SIG-M5 (cell line): ENCODE results near the gene TAF5L.

ENCODE experiments used
- DNase-seq: peaks from one replicate; lab custom pipeline; 2025; lab: John Stamatoyannopoulos, UW

The TAF5L gene

DNA sequence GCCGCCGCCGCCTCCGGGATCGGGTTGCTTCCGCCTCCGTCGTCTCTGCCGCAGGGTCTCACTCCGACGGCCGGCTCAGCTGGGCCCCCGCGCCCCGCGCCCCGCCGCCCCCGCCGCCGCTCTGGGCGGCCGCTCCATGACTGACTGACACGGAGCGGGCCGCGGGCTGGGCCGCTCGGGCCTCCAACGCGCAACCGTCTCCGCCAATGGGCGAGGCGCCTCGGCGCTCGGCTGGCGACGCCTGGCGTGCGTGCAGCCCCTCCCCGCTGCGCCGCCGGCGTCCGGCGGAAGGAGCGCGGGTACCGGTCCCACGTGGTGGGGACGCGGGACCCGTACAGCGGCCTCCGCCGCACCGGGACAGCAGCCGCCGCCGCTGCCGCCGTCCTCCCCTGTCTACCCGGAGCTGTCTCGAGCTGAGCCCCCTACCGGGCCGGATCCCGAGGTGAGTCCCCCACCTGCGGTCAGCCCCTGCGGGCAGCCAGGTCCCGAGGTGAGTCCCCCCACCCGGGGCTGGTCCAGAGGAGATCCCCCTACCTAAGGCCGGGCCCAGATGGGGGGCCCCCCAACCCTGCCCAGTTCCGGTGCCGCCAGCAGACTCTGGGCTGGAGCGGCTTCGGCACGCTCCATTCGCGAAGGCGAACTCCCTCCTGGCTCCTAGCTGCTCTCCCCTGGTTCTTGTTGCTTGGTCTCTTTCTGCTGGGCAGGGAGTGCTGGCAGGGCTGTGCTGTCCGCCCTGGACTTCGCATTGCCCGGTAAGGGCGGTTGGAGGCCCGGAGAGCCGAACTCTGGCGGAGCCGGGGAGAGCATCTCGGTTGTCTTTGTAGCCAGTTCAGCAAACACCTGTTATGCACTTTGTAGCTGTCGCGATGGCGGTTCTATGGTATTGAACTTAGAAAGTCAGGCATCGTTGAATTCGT is at the start of gene TAF5L, which contains the start of gene URB2:
TAF5L (minus strand) TSS at position 208 of the 917 bp plus-strand sequence. CDS start 11,640 bp downstream, outside the sequence.
URB2 (plus strand) TSS at position 333 of the 917 bp plus-strand sequence. CDS start 1,387 bp downstream, outside the sequence.
- DNase-seq: peak; percentile 58

- DNase-seq: no peak
Observed at GRCh38 chr1:229675396-229675795, 49.5 kb upstream of the TAF5L start.

DNA sequence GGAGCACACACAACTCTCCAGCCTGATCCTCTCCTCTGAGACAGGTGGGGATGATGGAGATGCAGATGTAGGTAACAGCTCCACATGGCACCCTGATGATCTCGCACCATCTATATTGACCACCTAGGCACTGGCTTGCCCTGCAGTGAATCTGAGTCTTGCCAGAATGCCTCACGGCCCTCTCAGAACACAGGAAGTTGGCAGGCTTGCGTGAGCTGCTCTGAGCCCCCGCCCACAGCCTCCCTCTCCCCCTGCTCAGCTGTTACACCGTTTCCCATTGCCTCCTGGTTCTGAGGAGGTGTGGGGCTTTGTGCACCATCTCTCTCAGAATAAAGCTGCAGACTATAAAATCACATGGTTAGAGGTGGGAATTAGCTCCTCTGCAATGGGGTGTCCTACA is 48.1 kb upstream of the TAF5L start:
- DNase-seq: no peak

DNA sequence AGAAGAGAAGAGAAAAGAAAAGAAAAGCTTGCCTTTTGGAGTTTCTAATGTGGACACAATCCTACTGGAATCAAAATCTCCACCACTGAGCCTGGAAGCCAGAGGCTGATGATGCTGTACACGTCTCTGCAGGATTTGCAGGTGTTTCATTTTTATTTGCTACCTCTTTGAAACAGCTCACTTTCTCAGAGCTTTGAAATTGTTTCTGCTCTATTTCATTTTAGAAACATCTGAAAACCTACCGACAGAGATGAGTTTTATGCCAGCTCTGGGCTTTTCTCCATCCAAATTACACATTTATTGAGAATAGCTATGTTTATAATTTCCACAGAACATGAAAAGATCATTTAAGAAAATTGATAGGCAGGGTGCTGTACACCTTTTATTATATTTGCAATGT is 46.3 kb upstream of the TAF5L start:
- no peak for DNase-seq

DNA sequence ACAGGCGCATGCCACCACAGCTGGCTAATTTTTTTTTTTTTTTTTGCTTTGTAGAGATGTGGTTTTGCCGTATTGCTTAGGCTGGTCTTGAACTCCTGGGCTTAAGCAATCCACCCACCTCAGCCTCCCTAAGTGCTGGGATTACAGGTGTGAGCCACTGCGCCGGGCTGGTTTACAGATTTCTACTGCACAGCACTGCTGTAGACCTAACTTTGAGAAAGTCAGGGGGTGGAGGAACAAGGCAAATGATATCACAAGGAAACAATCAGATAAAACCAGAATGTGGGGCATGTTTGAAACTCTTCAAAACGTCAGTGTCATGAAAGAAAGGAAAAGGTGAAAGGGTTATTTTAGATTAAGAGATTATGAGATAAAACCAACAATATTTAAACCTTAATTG is 45.4 kb upstream of the TAF5L start:
- DNase-seq: no peak

DNA sequence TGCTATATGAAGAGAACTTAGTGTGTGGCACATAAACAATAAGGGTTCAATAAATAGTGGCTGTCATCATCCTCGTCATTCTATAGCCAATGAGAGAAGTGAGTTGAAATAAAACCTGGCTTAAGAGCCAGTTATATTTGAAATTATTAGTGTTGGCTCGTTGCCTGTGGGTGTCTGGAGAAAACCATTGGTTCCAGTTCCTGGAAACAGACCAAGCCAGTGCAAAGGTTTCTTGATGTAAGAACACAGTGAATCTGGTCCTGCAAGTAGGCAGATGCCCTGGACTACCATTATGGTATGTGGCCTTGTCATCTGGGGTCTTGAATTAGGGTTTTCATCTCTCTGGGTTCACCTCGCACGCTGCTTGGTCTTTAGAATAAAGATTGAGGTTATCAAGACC is 43.4 kb upstream of the TAF5L start:
- DNase-seq: no peak

- DNase-seq: no peak
Observed at GRCh38 chr1:229666585-229666984, 40.7 kb upstream of the TAF5L start.

DNA sequence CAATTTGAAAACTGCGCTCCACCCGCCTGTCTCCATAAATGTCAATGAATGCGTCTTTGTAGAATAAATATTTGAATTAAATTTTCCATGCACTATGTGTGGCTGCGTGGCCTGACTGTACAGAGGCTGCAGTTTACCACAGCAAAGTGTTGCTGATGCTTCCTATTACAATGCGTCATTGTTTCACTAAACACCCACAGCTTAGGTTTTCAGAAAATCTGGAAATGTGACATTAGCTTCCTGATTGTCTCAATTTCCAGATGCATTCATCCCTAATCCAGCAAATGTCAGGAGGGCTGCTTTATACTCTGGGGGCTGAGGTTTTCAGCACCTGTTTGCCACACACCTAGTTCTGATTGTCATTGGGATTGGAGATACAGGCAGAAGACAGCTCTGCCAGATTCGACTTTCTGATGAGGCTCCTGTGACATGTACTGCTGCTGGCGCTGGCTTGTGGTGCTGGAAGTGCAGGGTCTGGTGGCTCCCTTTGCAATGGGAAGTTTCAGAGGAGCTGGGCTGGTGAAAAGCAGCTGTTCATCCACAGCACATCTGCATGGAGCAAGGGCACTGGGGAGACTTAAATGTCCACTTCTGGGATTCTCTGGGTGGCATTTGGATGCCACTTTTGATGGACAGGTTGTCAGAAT is 40.1 kb upstream of the TAF5L start:
- DNase-seq: no peak

DNA sequence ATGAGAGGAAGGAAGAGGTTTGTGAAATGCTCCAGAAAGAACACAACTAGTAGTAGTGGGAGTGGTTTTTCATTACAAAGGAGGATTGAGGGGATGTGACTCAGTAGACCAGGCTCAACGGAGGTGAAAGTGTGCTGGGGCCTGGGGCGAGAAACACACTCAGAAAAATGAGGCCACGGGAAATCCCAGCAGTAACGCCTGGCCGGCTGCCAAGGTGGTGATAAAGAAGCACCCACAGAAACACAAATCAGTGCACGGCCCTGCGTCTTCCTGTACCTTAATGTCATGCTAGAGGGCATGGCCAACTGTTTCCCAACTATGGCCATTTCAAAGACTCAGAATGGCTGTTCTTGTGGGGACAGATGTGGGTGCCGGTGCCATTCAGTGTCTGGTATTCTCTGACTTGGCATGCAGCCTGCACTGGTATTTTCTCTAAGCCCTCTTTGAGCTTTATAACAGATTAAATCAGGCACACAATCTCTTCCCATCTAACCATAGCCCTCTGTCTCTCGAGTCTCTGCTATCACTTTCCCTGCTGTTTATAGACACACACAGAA is 38.3 kb upstream of the TAF5L start:
- DNase-seq: no peak

- no peak for DNase-seq
Observed at GRCh38 chr1:229661897-229662296, 36.0 kb upstream of the TAF5L start.

DNA sequence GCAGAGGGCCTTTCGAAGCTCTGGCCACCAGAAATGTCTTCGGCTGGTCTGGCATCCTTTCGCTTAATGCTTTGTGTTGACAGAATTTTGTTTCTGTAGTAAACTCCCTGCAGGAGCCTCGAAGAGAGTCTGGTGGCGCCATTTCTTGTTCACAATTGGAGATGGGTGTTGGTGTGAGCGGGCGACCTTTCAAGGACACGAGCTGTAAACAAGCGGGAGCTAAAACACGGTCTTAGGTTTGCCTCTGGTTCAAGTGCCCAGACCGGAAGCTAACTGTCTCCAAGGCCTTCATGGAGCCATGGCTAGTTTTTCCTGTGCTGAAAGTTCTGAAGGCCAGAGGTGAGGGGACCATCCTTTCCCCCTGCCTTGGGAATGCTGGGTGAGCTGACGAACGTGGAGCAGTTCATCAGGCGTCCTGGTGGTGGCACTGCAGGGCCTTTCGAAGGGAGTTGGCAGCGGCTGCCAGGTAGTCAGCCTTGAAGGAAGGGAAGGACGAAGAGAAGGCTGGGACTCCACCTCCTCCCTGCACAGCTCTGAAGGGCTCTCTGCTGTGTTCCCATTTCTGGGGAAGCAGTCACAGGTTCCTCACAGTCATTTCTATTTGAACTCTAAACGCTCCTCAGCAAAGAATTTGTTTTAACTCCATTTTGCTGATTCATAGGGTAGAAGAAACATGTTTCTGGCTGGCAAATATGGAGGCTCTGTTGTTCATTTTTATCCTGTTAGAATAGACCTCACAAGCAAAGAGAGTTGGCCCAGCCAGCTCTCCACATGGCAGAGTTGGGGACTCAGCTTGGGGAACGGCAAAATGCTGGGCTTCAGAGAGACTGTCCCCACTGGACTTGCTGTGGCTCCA is 35.3 kb upstream of the TAF5L start:
- DNase-seq: no peak

DNA sequence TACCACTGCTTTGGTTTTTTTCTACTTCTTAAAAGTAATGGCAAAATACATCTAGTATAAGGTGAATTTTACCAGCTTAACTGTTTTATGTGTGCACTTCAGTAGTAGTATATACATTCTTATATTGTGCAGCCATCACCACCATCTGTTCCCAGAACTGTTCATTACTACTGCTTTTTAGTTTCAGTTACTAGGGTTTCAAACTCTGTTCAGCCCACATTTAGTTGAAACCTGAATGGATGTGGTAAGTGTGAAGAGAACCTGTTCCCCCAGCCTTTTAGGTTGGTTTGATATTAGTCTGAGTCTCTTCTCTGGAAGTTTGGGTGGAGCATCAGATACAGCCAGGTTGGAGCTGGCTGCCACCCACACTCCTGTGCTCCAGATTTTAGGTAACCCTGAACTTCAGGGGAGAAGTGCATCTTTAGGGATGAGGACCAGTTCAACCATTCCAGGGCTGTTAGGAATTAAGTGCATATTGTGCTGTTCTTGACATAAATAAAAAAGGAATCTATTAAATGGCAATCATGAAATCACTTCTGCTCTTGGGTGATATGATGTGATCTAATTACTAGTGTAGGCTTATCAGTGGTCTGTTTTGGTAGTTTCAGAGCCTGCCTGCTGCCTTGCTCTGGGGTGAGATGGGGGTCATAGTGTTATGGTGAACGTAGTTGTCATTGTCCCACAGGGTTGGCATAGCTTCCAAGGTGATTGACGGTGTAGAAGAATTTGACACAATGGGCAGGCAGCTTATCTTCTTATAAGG is 32.3 kb upstream of the TAF5L start:
- no peak for DNase-seq

DNA sequence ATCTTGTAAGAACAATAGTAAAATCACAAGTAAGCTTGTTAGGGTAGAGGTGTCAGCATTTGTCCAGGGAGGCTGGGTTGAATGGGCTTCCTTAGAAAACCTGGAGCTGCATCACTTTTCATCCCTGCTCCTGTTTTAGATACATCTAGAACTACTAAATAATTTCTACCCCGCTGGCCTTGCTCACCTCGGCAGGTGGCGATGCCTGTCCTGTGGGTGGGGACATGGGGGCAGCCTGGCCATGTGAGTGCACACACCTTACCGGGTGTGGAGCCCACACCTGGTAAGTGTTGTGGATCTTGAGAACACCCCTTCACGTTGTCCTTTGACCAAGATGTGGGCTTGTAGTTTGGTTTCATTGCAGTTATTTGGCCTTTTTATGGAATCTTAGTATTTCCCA is 29.9 kb upstream of the TAF5L start:
- DNase-seq: no peak

DNA sequence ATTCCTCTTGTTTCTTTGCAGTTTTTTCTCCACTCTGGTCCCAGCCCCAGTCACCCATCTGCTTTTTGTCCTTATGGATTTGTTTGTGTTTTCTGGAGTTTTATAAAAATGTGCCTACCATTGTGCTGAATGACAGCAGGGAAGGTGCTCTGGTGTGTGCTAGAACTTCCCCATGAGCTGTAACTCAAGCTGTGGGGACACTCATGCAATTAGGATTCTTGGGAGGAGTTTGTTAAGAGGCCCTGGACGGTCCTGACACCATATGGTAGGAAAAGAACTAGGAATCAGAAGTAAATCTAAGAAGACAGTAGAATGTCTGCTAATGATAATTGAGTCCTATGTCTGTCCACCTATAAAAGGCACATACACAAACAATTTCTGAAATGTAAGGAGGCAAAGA is 27.5 kb upstream of the TAF5L start:
- DNase-seq: no peak

DNA sequence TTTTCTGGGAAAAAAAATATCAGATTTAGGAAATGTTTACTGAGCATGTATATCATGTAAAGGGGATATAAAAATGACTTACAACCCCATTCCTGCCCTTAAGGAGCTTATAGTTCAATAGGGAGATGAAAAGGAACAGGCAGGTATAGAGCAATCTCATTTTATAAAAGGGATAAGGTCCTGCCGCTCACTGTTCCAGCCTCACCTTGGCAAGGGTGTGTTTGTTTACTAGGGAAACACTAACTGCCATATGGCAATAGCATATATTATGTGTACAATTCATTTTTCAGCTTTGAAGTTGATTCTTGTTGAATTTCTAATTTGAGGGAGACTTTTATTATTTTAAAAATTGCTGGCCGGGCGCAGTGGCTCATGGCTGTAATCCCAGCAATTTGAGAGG is 25.6 kb upstream of the TAF5L start:
- DNase-seq: no peak

DNA sequence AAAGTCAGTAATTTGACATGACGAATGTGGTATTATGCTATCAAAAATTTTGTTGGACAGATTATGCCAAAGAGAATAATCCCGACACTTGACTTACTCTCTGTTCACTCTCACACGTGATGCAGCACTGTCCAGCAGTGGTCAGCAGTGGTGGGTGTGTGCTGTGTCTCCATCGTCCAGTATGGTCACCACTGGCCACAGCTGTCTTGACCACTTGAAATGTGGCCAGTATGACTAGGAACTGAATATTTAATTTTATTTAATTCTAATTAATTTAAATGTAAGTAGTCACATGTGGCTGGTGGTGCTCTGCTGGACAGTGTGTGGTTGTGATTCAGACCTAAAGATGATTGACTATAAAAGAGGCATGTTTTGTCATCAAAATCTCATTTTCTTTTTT is 24.1 kb upstream of the TAF5L start:
- no peak for DNase-seq

DNA sequence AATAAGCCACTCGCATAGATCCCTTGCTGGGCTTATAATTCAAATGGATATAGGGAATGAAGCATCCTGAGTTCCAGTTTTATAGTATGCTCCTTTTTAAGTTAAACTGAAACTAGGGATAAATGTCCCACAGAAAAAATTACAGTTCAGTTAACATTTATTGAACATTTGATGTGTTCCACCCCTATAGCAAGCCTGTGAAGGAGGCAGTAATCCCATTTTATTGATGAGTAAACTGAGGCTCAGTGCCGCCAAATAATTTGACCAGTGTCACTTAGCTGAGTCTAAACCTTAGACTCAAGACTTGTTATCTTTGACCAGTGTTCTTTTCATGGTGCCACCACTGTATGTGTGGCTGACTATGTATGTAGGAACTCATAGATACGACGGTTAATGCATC is 22.5 kb upstream of the TAF5L start:
- DNase-seq: no peak

- DNase-seq: no peak
Observed at GRCh38 chr1:229645324-229645993, 19.5 kb upstream of the TAF5L start.

DNA sequence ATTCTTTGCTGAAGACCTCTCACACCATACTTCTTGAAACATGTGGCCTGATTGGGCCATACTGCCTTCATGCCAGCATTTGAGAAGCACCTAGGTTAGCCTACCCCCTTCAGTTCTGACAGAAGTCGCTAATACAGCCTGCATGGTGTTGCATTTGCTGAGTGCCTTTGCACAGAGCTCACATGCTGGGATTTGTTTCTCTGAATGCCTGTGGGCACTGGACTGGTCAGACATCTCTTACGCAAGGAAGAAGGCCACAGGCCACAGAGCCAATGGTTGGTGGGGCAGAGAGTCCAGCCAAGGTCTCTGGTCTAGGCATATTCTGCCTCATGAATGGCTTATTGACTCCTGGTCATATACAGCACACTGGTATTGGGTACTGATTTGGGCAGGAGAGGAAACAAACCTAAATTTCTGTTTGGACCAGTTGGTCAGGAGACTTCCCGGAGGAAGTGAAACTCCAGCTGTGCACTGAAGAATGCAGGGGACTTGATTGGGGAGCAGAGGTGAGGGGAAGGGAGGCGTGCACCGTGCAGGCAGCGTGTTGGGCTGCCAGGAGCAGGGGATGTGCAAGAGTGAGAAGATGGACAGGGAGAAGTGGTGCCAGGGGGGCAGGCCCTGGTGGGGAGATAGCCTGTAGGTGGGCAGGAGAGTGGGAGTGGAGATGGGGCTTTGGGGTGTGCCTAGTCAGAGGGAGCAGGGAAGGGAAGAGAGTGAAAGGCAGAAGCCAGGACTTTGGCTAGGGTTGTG is 18.2 kb upstream of the TAF5L start:
- no peak for DNase-seq

DNA sequence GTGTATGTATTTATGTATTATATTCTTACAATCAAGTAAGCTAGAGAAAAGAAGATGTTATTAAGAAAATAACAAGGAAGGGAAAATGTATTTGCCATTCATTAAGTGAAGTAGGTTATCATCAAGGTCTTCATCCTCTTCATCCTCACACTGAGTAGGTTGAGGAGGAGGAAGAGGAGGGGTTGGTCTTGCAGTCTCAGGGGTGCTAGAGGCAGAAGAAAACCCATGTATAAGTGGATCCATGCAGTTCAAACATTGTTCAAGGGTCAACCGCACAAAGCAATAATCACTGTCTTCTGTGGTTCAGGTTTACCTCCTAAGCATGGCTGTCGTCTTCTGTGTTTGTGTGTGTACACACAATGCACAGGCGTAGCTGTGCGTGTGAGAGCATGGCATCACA is 17.0 kb upstream of the TAF5L start:
- DNase-seq: no peak
